Hepatocyte (in vitro differentiated cells): ENCODE data around the gene GAL.

Experiments
- CTCF ChIP-seq: fragments of 200-600 bp; sonication (generic); IDR thresholded peaks from 2 replicates; pipeline ENCODE4 v1.5.1; 2016; ENCODE audit warnings: antibody characterized with exemption, mild to moderate bottlenecking; ENCODE audit not compliant: poor library complexity
- EZH2 ChIP-seq: fragments of 200-600 bp; sonication (generic); IDR thresholded peaks from 2 replicates; pipeline ENCODE4 v1.6.1; 2016; ENCODE audit warnings: antibody characterized with exemption, mild to moderate bottlenecking, borderline replicate concordance

- TF ChIP-seq EZH2 (no peak), CTCF (no peak)
Measured at GRCh38 chr11:68710409-68710808, 26.1 kb downstream of the GAL start.
